Trophoblast cell (in vitro differentiated cells and primary cell): ENCODE results near the gene UQCC2.
A peak's percentile ranks its signal among the peaks of the same experiment; 100 is the strongest.

Experiments
- DNase-seq, 2 donors: peaks; one replicate each; pipeline ENCODE4 v3.0.0-alpha.2; 2016
- H2AFZ ChIP-seq: 2 replicates; pipeline ENCODE4 v1.6.1; 2013; ENCODE audit warnings: low read length, moderate library complexity, mild to moderate bottlenecking; ENCODE audit not compliant: insufficient read depth, poor library complexity
- H2AK5ac ChIP-seq: 2 replicates; pipeline ENCODE4 v1.6.1; 2013; ENCODE audit warnings: mild to moderate bottlenecking, low read length
- H2BK120ac ChIP-seq: 2 replicates; pipeline ENCODE4 v1.6.1; 2013; ENCODE audit warnings: low read length, mild to moderate bottlenecking, moderate library complexity; ENCODE audit not compliant: insufficient read depth, poor library complexity
- H2BK12ac ChIP-seq: 2 replicates; pipeline ENCODE4 v1.6.1; 2013; ENCODE audit warnings: mild to moderate bottlenecking, low read length, moderate library complexity
- H2BK5ac ChIP-seq: 2 replicates; pipeline ENCODE4 v1.6.1; 2013; ENCODE audit warnings: low read length, low read depth, moderate library complexity, mild to moderate bottlenecking; ENCODE audit not compliant: poor library complexity
- H3K14ac ChIP-seq: 2 replicates; pipeline ENCODE4 v1.6.1; 2013; ENCODE audit warnings: mild to moderate bottlenecking, low read length
- H3K18ac ChIP-seq: 2 replicates; pipeline ENCODE4 v1.6.1; 2013; ENCODE audit warnings: mild to moderate bottlenecking, low read length
- H3K23ac ChIP-seq: 2 replicates; pipeline ENCODE4 v1.6.1; 2013; ENCODE audit warnings: low read length
- H3K27ac ChIP-seq: 2 replicates; pipeline ENCODE4 v1.5.1; 2013; ENCODE audit warnings: low read depth, mild to moderate bottlenecking, inconsistent platforms, low read length, moderate library complexity
- H3K27me3 ChIP-seq: 2 replicates; pipeline ENCODE4 v1.6.1; 2013; ENCODE audit warnings: inconsistent platforms, mild to moderate bottlenecking, low read length, moderate library complexity; ENCODE audit not compliant: insufficient read depth
- H3K36me3 ChIP-seq, 2 experiments: 1 replicate in 1 of 2; 2 replicates in 1 of 2; pipeline ENCODE4 v1.6.1; 2013; ENCODE audit warnings: low read length in 2 of 2, mild to moderate bottlenecking in 2 of 2, moderate library complexity in 1 of 2; ENCODE audit not compliant: insufficient read depth in 2 of 2, control insufficient read depth in 1 of 2
- H3K4ac ChIP-seq: 2 replicates; pipeline ENCODE4 v1.6.1; 2013; ENCODE audit warnings: low read depth, mild to moderate bottlenecking, low read length, moderate library complexity
- H3K4me1 ChIP-seq, 2 experiments: 1 replicate in 1 of 2; 2 replicates in 1 of 2; pipeline ENCODE4 v1.6.1; 2013; ENCODE audit warnings: low read length in 2 of 2, mild to moderate bottlenecking in 2 of 2, moderate library complexity in 1 of 2; ENCODE audit not compliant: insufficient read depth in 2 of 2, control insufficient read depth in 1 of 2
- H3K4me2 ChIP-seq: 2 replicates; pipeline ENCODE4 v1.6.1; 2013; ENCODE audit warnings: inconsistent platforms, mild to moderate bottlenecking, low read length, moderate library complexity
- H3K4me3 ChIP-seq: 2 replicates; pipeline ENCODE4 v1.5.1; 2013; ENCODE audit warnings: mild to moderate bottlenecking, low read depth, low read length, inconsistent platforms
- H3K79me1 ChIP-seq: one replicate; pipeline ENCODE4 v1.6.1; 2013; ENCODE audit warnings: low read length
- H3K79me2 ChIP-seq: 2 replicates; pipeline ENCODE4 v1.6.1; 2013; ENCODE audit warnings: low read length, mild to moderate bottlenecking; ENCODE audit not compliant: control insufficient read depth, insufficient read depth, poor library complexity
- H3K9ac ChIP-seq: 2 replicates; pipeline ENCODE4 v1.6.1; 2013; ENCODE audit warnings: mild to moderate bottlenecking, low read length
- H3K9me3 ChIP-seq: 2 replicates; pipeline ENCODE4 v1.6.1; 2013; ENCODE audit warnings: low read depth, mild to moderate bottlenecking, control low read depth, inconsistent platforms, low read length; ENCODE audit not compliant: insufficient read depth
- H4K12ac ChIP-seq: 2 replicates; pipeline ENCODE4 v1.6.1; 2013; ENCODE audit warnings: low read depth, mild to moderate bottlenecking, low read length, moderate library complexity
- H4K8ac ChIP-seq: 2 replicates; pipeline ENCODE4 v1.6.1; 2013; ENCODE audit warnings: low read depth, mild to moderate bottlenecking, low read length, moderate library complexity
- H4K91ac ChIP-seq: one replicate; pipeline ENCODE4 v1.6.1; 2013; ENCODE audit warnings: low read depth, mild to moderate bottlenecking, low read length, moderate library complexity
- WGBS: extraction: QIAGEN DNeasy Blood & Tissue Kit; methylation state at CpG from one replicate; pipeline ENCODE4 v1.1.7; 2013; ENCODE audit warnings: missing lambda C conversion rate; ENCODE audit not compliant: insufficient read length, insufficient coverage; ENCODE audit errors: extremely low coverage; 5-methylcytosine and 5-hydroxymethylcytosine counted together

The UQCC2 gene

GRCh38 chr6:33708516-33709204 lies 2.8 kb downstream of the UQCC2 start:
- Histone ChIP-seq H2AK5ac (no peak overlapping the region), H3K79me2 (peaks cover 2% of the 10 kb centered on the region), H3K18ac (no peak overlapping the region), H3K9me3 (peaks cover 2% of the 10 kb centered on the region), H3K4me2 (no peak overlapping the region), H4K91ac (no peak overlapping the region), H3K79me1 (peaks cover 3% of the 10 kb centered on the region), H4K12ac (no peak overlapping the region), H3K23ac (no peak overlapping the region), H3K27ac (no peak overlapping the region), H2BK12ac (no peak overlapping the region), H3K14ac (no peak overlapping the region), H3K9ac (peak overlapping the region; percentile 17), H3K4ac (no peak overlapping the region), H2BK120ac (no peak overlapping the region), H3K4me3 (no peak overlapping the region), H3K4me1 (peaks cover 4 to 16% of the 10 kb centered on the region in 2 experiments), H3K36me3 (peaks cover 11 to 19% of the 10 kb centered on the region in 2 experiments), H3K27me3 (no peaks in the 10 kb centered on the region), H4K8ac (no peak overlapping the region), H2BK5ac (no peak overlapping the region), H2AFZ (no peak overlapping the region)
- no peak for DNase-seq
- no CpG with 5 or more reads among the region's 10 CpGs for WGBS

- no CpG with 5 or more reads among the region's 5 CpGs for WGBS
- H2AFZ ChIP-seq: no peak overlapping the region
- peaks cover 2% of the 10 kb centered on the region for H3K79me2 ChIP-seq
- no peak overlapping the region for H2AK5ac ChIP-seq
- no peak overlapping the region for H2BK12ac ChIP-seq
- no peak for DNase-seq
- peaks cover 2% of the 10 kb centered on the region for H3K9me3 ChIP-seq
- no peak overlapping the region for H4K12ac ChIP-seq
- H3K9ac ChIP-seq: no peak overlapping the region
- no peak overlapping the region for H3K4me2 ChIP-seq
- H2BK120ac ChIP-seq: no peak overlapping the region
- H4K91ac ChIP-seq: no peak overlapping the region
- no peaks in the 10 kb centered on the region for H3K27me3 ChIP-seq
- H4K8ac ChIP-seq: no peak overlapping the region
- no peak overlapping the region for H3K18ac ChIP-seq
- H3K27ac ChIP-seq: no peak overlapping the region
- no peak overlapping the region for H3K4me3 ChIP-seq
- H3K4me1 ChIP-seq: peaks cover 4 to 16% of the 10 kb centered on the region in 2 experiments
- no peak overlapping the region for H3K4ac ChIP-seq
- peaks cover 11 to 19% of the 10 kb centered on the region in 2 experiments for H3K36me3 ChIP-seq
- H2BK5ac ChIP-seq: no peak overlapping the region
- no peak overlapping the region for H3K14ac ChIP-seq
- H3K79me1 ChIP-seq: peaks cover 3% of the 10 kb centered on the region
- no peak overlapping the region for H3K23ac ChIP-seq
Observed at GRCh38 chr6:33707771-33708170, 3.7 kb downstream of the UQCC2 start.

DNA sequence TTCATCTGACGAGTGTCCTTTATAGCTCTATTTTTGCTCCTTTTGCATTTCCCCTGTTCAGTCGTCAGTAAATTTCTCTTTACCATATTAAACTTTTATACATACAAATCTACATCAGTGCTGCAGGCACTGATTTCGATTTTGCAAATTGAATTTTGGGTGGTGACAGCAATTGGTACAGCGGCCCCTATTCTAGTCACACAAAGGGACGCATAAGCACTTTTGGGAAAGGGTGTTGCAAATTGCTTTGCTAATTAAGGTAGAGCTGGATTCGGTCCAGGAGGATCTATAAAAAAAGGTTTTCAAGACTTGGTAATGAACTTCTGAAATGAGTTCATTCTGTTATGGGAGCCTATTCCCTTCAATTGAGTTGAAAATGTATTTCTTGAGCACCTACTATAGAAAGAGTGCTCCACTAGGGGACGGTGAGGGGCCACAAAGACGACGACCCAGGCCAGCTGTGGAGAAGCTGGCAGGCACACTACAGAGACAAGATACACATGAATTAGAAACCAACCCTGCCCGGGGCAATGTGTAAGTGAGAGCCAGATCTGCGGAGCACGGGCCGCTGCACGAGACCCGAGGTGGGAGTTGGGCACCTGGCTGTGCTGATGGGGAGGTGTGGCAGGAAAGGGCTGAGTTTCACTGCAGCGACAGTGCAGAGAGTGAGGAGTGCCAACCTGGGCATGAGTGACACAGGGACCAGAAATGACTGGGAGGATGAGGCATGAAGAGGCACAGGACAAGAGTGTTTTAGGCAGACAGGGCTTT lies 5.4 kb downstream of the UQCC2 start:
- Histone ChIP-seq H2AFZ (no peak overlapping the region), H4K91ac (no peak overlapping the region), H4K8ac (no peak overlapping the region), H3K9me3 (peaks cover 2% of the 10 kb centered on the region), H3K4me2 (no peak overlapping the region), H3K23ac (no peak overlapping the region), H2BK12ac (no peak overlapping the region), H4K12ac (no peak overlapping the region), H3K4me3 (no peak overlapping the region), H3K4ac (no peak overlapping the region), H3K79me1 (no peaks in the 10 kb centered on the region), H3K18ac (no peak overlapping the region), H2BK5ac (no peak overlapping the region), H3K4me1 (peaks cover 4 to 13% of the 10 kb centered on the region in 2 experiments), H3K9ac (no peak overlapping the region), H2AK5ac (no peak overlapping the region), H3K27ac (no peak overlapping the region), H3K36me3 (peaks cover 13 to 19% of the 10 kb centered on the region in 2 experiments), H3K27me3 (no peaks in the 10 kb centered on the region), H3K14ac (no peak overlapping the region), H3K79me2 (no peaks in the 10 kb centered on the region), H2BK120ac (no peak overlapping the region)
- WGBS: no CpG with 5 or more reads among the region's 16 CpGs
- DNase-seq: no peak

DNA sequence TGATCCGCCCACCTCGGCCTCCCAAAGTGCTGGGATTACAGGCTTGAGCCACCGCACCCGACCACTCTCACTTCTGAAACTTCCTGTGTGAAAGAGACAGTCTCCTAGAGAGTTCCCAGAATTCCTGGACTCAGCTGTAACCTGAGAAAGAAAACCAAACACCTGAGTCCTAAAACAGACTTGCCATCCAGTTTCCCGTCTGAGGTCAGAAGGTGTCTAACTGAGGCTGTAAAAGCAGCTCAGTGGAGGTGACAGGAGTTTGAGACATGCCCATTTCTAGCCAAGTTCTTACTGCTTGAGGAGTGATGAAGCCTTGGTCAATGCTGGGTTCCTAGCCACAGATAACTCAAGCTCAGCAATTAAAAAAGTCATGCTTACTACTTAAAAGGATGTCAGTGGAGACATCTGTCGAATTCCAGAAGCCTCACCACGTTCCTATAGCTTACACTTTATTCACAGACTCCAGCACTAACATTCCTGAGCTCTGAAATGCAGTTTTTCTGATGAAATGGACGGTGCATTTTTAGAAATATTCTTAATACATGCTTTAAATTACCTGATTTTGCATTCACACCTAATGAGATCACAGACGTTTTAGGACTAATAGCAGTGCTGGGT lies 6.1 kb downstream of the UQCC2 start:
- H3K79me1 ChIP-seq: no peaks in the 10 kb centered on the region
- no peak overlapping the region for H4K91ac ChIP-seq
- H3K4me1 ChIP-seq: peaks cover 0 to 5% of the 10 kb centered on the region in 2 experiments
- H3K79me2 ChIP-seq: no peaks in the 10 kb centered on the region
- no peak overlapping the region for H3K4me3 ChIP-seq
- DNase-seq: peak; percentile 22 to 69
- H3K36me3 ChIP-seq: peaks cover 13 to 19% of the 10 kb centered on the region in 2 experiments
- no peak overlapping the region for H3K27ac ChIP-seq
- no peak overlapping the region for H3K4ac ChIP-seq
- H4K12ac ChIP-seq: no peak overlapping the region
- no peak overlapping the region for H3K14ac ChIP-seq
- WGBS: no CpG with 5 or more reads among the region's 9 CpGs
- no peak overlapping the region for H4K8ac ChIP-seq
- H2AK5ac ChIP-seq: no peak overlapping the region
- no peak overlapping the region for H3K23ac ChIP-seq
- no peak overlapping the region for H2BK12ac ChIP-seq
- no peak overlapping the region for H2AFZ ChIP-seq
- no peak overlapping the region for H3K18ac ChIP-seq
- H3K27me3 ChIP-seq: no peaks in the 10 kb centered on the region
- H3K9ac ChIP-seq: no peak overlapping the region
- no peak overlapping the region for H2BK5ac ChIP-seq
- no peak overlapping the region for H2BK120ac ChIP-seq
- H3K9me3 ChIP-seq: peaks cover 2% of the 10 kb centered on the region
- H3K4me2 ChIP-seq: no peak overlapping the region
